Type B pancreatic cell (in vitro differentiated cells): Measurements from ENCODE around the gene SPATA24. TPM values are rescaled to one million over a fixed set of nuclear protein-coding genes. Genes with fewer than 3 reads are reported as not detected.
"Not testable (repeated sequence)": the region's sequence is repeated elsewhere in the genome, so short reads cannot be mapped to it uniquely, and the experiment has no call there.

Source experiments
- DNase-seq: peaks from one replicate; pipeline ENCODE4 v3.0.0; 2021; ENCODE audit warnings: mixed read lengths; ENCODE audit not compliant: unreplicated experiment; ENCODE audit errors: extremely low spot score
- H3K27ac Mint-ChIP-seq: 2 replicates; pipeline ENCODE4 v1.8.0; 2021; ENCODE audit warnings: mild to moderate bottlenecking, mixed read lengths
- H3K27me3 Mint-ChIP-seq: 2 replicates; pipeline ENCODE4 v1.8.0; 2021; ENCODE audit warnings: mixed read lengths
- H3K36me3 Mint-ChIP-seq: 2 replicates; pipeline ENCODE4 v1.8.0; 2021; ENCODE audit warnings: mixed read lengths
- H3K4me1 Mint-ChIP-seq: one replicate; pipeline ENCODE4 v1.8.0; 2021; ENCODE audit warnings: mixed read lengths; ENCODE audit not compliant: unreplicated experiment
- H3K4me3 Mint-ChIP-seq: 2 replicates; pipeline ENCODE4 v1.8.0; 2021; ENCODE audit warnings: mild to moderate bottlenecking, mixed read lengths
- H3K9me3 Mint-ChIP-seq: 2 replicates; pipeline ENCODE4 v1.8.0; 2021; ENCODE audit warnings: mixed read lengths
- CTCF ChIP-seq: fragments of 200-600 bp; sonication (generic); conservative IDR thresholded peaks from 2 replicates; pipeline ENCODE4 v1.5.0; 2021; ENCODE audit warnings: antibody characterized with exemption, mild to moderate bottlenecking
- total RNA-seq: library from RNA; stranded (reverse); gene quantifications from 2 replicates; pipeline ENCODE4 v1.2.1, GENCODE V29; 2021; ENCODE audit warnings: low replicate concordance

SPATA24 gene
- total RNA-seq, 1 donor from 2014 or later = 7.1 TPM

- H3K4me1 Mint-ChIP-seq = peaks cover 12% of the 10 kb centered on the region
- H3K36me3 Mint-ChIP-seq = no peaks in the 10 kb centered on the region
- no peaks in the 10 kb centered on the region for H3K9me3 Mint-ChIP-seq
- no peak overlapping the region for H3K4me3 Mint-ChIP-seq
- H3K27me3 Mint-ChIP-seq = peaks cover 16% of the 10 kb centered on the region
- no peak for DNase-seq
- no peak for TF ChIP-seq CTCF
- H3K27ac Mint-ChIP-seq = no peak overlapping the region
These were observed 16.2 kb downstream of the SPATA24 start for GRCh38 chr5:139387611-139388197.

- H3K4me1 Mint-ChIP-seq = peaks cover 12% of the 10 kb centered on the region
- not testable (repeated sequence) for H3K9me3 Mint-ChIP-seq, H3K27ac Mint-ChIP-seq, H3K36me3 Mint-ChIP-seq, H3K4me3 Mint-ChIP-seq, DNase-seq
- H3K27me3 Mint-ChIP-seq = peaks cover 14% of the 10 kb centered on the region
These were observed 16.9 kb downstream of the SPATA24 start for GRCh38 chr5:139386956-139387355.

GRCh38 chr5:139386050-139386438 is 17.8 kb downstream of the SPATA24 start:
- Mint-ChIP-seq H3K27ac (no peak overlapping the region), H3K4me1 (peaks cover 7% of the 10 kb centered on the region), H3K9me3 (no peaks in the 10 kb centered on the region), H3K27me3 (peaks cover 5% of the 10 kb centered on the region), H3K36me3 (no peaks in the 10 kb centered on the region), H3K4me3 (no peak overlapping the region)
- no peak for DNase-seq
- TF ChIP-seq CTCF = no peak

- H3K4me1 Mint-ChIP-seq = peaks cover 7% of the 10 kb centered on the region
- H3K9me3 Mint-ChIP-seq = no peaks in the 10 kb centered on the region
- TF ChIP-seq CTCF = no peak
- H3K27ac Mint-ChIP-seq = peak overlapping the region; percentile 25
- no peak for DNase-seq
- no peaks in the 10 kb centered on the region for H3K27me3 Mint-ChIP-seq
- peak overlapping the region; percentile 17 for H3K4me3 Mint-ChIP-seq
- no peaks in the 10 kb centered on the region for H3K36me3 Mint-ChIP-seq
These were observed 18.5 kb downstream of the SPATA24 start for GRCh38 chr5:139385061-139386049.

- H3K27me3 Mint-ChIP-seq = no peaks in the 10 kb centered on the region
These were observed 19.3 kb downstream of the SPATA24 start for GRCh38 chr5:139384591-139385051.

More at GRCh38 chr5:139384591-139385051, 19.3 kb downstream of the SPATA24 start:
- peak overlapping the region; percentile 50 for H3K27ac Mint-ChIP-seq
- no peak for DNase-seq
- no peak overlapping the region for H3K4me3 Mint-ChIP-seq
- H3K9me3 Mint-ChIP-seq = no peaks in the 10 kb centered on the region
- H3K36me3 Mint-ChIP-seq = no peaks in the 10 kb centered on the region
- peaks cover 7% of the 10 kb centered on the region for H3K4me1 Mint-ChIP-seq
- no peak for TF ChIP-seq CTCF
